ENCODE results near the gene APOD.

The APOD gene

GRCh38 chr3:195580744-195581443 is 2.8 kb downstream of the APOD start:
- no peak for TF ChIP-seq CTCF (conservative IDR thresholded peaks at IDR 0.05; ENCODE audit: low read length)
- peak; percentile 72 for DNase-seq (ENCODE audit: low read depth)
- no peak overlapping the region for H3K4me3 ChIP-seq (ENCODE audit: low read length)

- TF ChIP-seq CTCF (conservative IDR thresholded peaks at IDR 0.05; ENCODE audit: low read length) = no peak
These were observed 4.5 kb downstream of the APOD start for GRCh38 chr3:195579281-195579680.

GRCh38 chr3:195578565-195578964 is 5.2 kb downstream of the APOD start:
- H3K4me3 ChIP-seq (ENCODE audit: low read length) = no peak overlapping the region
- no peak for DNase-seq (ENCODE audit: low read depth)
- TF ChIP-seq CTCF (conservative IDR thresholded peaks at IDR 0.05; ENCODE audit: low read length) = no peak

More at GRCh38 chr3:195579281-195579680, 4.5 kb downstream of the APOD start:
- H3K4me3 ChIP-seq (ENCODE audit: low read length) = no peak overlapping the region
- no peak for DNase-seq (ENCODE audit: low read depth)

GRCh38 chr3:195577645-195578177 is 6.0 kb downstream of the APOD start:
- no peak overlapping the region for H3K4me3 ChIP-seq (ENCODE audit: low read length)
- TF ChIP-seq CTCF (conservative IDR thresholded peaks at IDR 0.05; ENCODE audit: low read length) = no peak
- DNase-seq (ENCODE audit: low read depth) = no peak

- H3K4me3 ChIP-seq (ENCODE audit: low read length) = no peak overlapping the region
- DNase-seq (ENCODE audit: low read depth) = no peak
- TF ChIP-seq CTCF (conservative IDR thresholded peaks at IDR 0.05; ENCODE audit: low read length) = no peak
These were observed 9.0 kb downstream of the APOD start for GRCh38 chr3:195574497-195575304.

GRCh38 chr3:195573611-195574496 is 9.9 kb downstream of the APOD start:
- no peak for TF ChIP-seq CTCF (conservative IDR thresholded peaks at IDR 0.05; ENCODE audit: low read length)
- H3K4me3 ChIP-seq (ENCODE audit: low read length) = no peak overlapping the region
- no peak for DNase-seq (ENCODE audit: low read depth)
